ENCODE results near the gene SNTG2. TPM values are rescaled to one million over a fixed set of nuclear protein-coding genes. Genes with fewer than 3 reads are reported as not detected.

The SNTG2 gene
- total RNA-seq, 3 donors from 2014 or later (not counting 1 experiment from before 2014, with no cell fraction given) = not detected

- 84% methylated on average over 6 of the region's 7 CpGs for whole genome bisulfite sequencing (ENCODE audit: insufficient coverage)
Measured at GRCh38 chr2:1068822-1069221, 118.2 kb downstream of the SNTG2 start.

GRCh38 chr2:1069847-1070246 is 119.2 kb downstream of the SNTG2 start:
- H3K36me3 Mint-ChIP-seq = no peaks in the 10 kb centered on the region
- no peak overlapping the region for H3K27ac ChIP-seq (ENCODE audit: low read length)
- DNase-seq (no peak), ATAC-seq (no peak)
- no peaks in the 10 kb centered on the region for H3K9me3 ChIP-seq (ENCODE audit: control insufficient read depth, insufficient read depth, low read length)
- intact Hi-C loops (cut with micrococcal nuclease) = no loop called here
- TF ChIP-seq CTCF (IDR thresholded peaks at IDR 0.05) = no peak
- no peaks in the 10 kb centered on the region for H3K9me3 Mint-ChIP-seq
- peaks cover 5 to 36% of the 10 kb centered on the region in 2 donors for H3K27me3 Mint-ChIP-seq (ENCODE audit: low read depth in 2 of 2)
- no peaks in the 10 kb centered on the region for H3K36me3 ChIP-seq (ENCODE audit: control insufficient read depth, insufficient read depth, low read length)
- H3K4me3 ChIP-seq (ENCODE audit: low read length) = no peak overlapping the region
- WGBS (ENCODE audit: insufficient coverage) = 89% methylated on average over 15 of the region's 15 CpGs
- no peaks in the 10 kb centered on the region for H3K27me3 ChIP-seq (ENCODE audit: control insufficient read depth, insufficient read depth, low read length)
- no peak overlapping the region for H3K27ac Mint-ChIP-seq
- H3K4me1 Mint-ChIP-seq = no peaks in the 10 kb centered on the region
- no peak overlapping the region for H3K4me3 Mint-ChIP-seq
- no peaks in the 10 kb centered on the region for H3K4me1 ChIP-seq (ENCODE audit: control insufficient read depth, insufficient read depth, low read length)

More at GRCh38 chr2:1068822-1069221, 118.2 kb downstream of the SNTG2 start:
- H3K4me3 Mint-ChIP-seq = no peak overlapping the region
- Histone ChIP-seq H3K27me3 (ENCODE audit: control insufficient read depth, insufficient read depth, low read length) (no peaks in the 10 kb centered on the region), H3K27ac (ENCODE audit: low read length) (no peak overlapping the region), H3K4me3 (ENCODE audit: low read length) (no peak overlapping the region), H3K36me3 (ENCODE audit: control insufficient read depth, insufficient read depth, low read length) (no peaks in the 10 kb centered on the region), H3K4me1 (ENCODE audit: control insufficient read depth, insufficient read depth, low read length) (no peaks in the 10 kb centered on the region), H3K9me3 (ENCODE audit: control insufficient read depth, insufficient read depth, low read length) (no peaks in the 10 kb centered on the region)
- ATAC-seq (no peak), DNase-seq (no peak)
- no peaks in the 10 kb centered on the region for H3K4me1 Mint-ChIP-seq
- no peaks in the 10 kb centered on the region for H3K36me3 Mint-ChIP-seq
- peaks cover under 1 to 42% of the 10 kb centered on the region in 2 donors for H3K27me3 Mint-ChIP-seq (ENCODE audit: low read depth in 2 of 2)
- TF ChIP-seq CTCF (IDR thresholded peaks at IDR 0.05) = no peak
- H3K9me3 Mint-ChIP-seq = no peaks in the 10 kb centered on the region
- intact Hi-C loops (cut with micrococcal nuclease) = no loop called here
- H3K27ac Mint-ChIP-seq = no peak overlapping the region

- ATAC-seq (no peak), DNase-seq (no peak)
- no peak overlapping the region for H3K4me3 Mint-ChIP-seq
- H3K4me1 Mint-ChIP-seq = no peaks in the 10 kb centered on the region
- H3K36me3 Mint-ChIP-seq = no peaks in the 10 kb centered on the region
- WGBS (ENCODE audit: insufficient coverage) = 92% methylated on average over 7 of the region's 7 CpGs
- H3K27ac ChIP-seq (ENCODE audit: low read length) = no peak overlapping the region
- no peaks in the 10 kb centered on the region for H3K9me3 ChIP-seq (ENCODE audit: control insufficient read depth, insufficient read depth, low read length)
- peaks cover 5 to 37% of the 10 kb centered on the region in 2 donors for H3K27me3 Mint-ChIP-seq (ENCODE audit: low read depth in 2 of 2)
- H3K27me3 ChIP-seq (ENCODE audit: control insufficient read depth, insufficient read depth, low read length) = no peaks in the 10 kb centered on the region
- intact Hi-C loops (cut with micrococcal nuclease) = no loop called here
- H3K4me1 ChIP-seq (ENCODE audit: control insufficient read depth, insufficient read depth, low read length) = no peaks in the 10 kb centered on the region
- no peak overlapping the region for H3K27ac Mint-ChIP-seq
- no peak overlapping the region for H3K4me3 ChIP-seq (ENCODE audit: low read length)
- no peaks in the 10 kb centered on the region for H3K9me3 Mint-ChIP-seq
- no peak for TF ChIP-seq CTCF (IDR thresholded peaks at IDR 0.05)
- no peaks in the 10 kb centered on the region for H3K36me3 ChIP-seq (ENCODE audit: control insufficient read depth, insufficient read depth, low read length)
Measured at GRCh38 chr2:1070601-1071000, 120.0 kb downstream of the SNTG2 start.

- intact Hi-C loops (cut with micrococcal nuclease) = no loop called here
- no peak for ATAC-seq
- Mint-ChIP-seq H3K36me3 (no peaks in the 10 kb centered on the region), H3K9me3 (no peaks in the 10 kb centered on the region), H3K4me1 (no peaks in the 10 kb centered on the region), H3K27ac (no peak overlapping the region), H3K4me3 (no peak overlapping the region), H3K27me3 (ENCODE audit: low read depth in 2 of 2) (peaks cover 5 to 36% of the 10 kb centered on the region in 2 donors)
- DNase-seq = no peak
- Histone ChIP-seq H3K9me3 (ENCODE audit: control insufficient read depth, insufficient read depth, low read length) (no peaks in the 10 kb centered on the region), H3K36me3 (ENCODE audit: control insufficient read depth, insufficient read depth, low read length) (no peaks in the 10 kb centered on the region), H3K27me3 (ENCODE audit: control insufficient read depth, insufficient read depth, low read length) (no peaks in the 10 kb centered on the region), H3K4me3 (ENCODE audit: low read length) (no peak overlapping the region), H3K27ac (ENCODE audit: low read length) (no peak overlapping the region), H3K4me1 (ENCODE audit: control insufficient read depth, insufficient read depth, low read length) (no peaks in the 10 kb centered on the region)
- no peak for TF ChIP-seq CTCF (IDR thresholded peaks at IDR 0.05)
- 91% methylated on average over 3 of the region's 3 CpGs for WGBS (ENCODE audit: insufficient coverage)
Measured at GRCh38 chr2:1071650-1072049, 121.0 kb downstream of the SNTG2 start.

Data from natural killer cell (primary cell).